HUDEP-2 (cell line): ENCODE results near the gene SLC36A3.
A peak's percentile ranks its signal among the peaks of the same experiment; 100 is the strongest.
"Not testable (repeated sequence)": the region's sequence is repeated elsewhere in the genome, so short reads cannot be mapped to it uniquely, and the experiment has no call there.

Experiments used
- DNase-seq, 76 experiments: peaks; one replicate each; lab custom pipeline; 2025; ENCODE audit not compliant: unreplicated experiment in 76 of 76; lab: John Stamatoyannopoulos, UW

Gene SLC36A3

DNA sequence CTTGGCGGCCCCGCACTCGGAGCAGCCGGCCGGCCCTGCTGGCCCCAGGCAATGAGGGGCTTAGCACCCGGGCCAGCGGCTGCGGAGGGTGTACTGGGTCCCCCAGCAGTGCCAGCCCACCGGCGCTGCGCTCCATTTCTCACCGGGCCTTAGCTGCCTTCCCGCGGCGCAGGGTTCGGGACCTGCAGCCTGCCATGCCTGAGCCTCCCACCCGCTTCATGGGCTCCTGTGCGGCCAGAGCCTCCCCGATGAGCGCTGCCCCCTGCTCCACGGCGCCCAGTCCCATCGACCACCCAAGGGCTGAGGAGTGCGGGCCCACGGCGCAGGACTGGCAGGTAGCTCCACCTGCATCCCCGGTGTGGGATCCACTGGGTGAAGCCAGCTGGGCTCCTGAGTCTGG, 5.7 kb upstream of the SLC36A3 start:
- not testable (repeated sequence) for DNase-seq

DNA sequence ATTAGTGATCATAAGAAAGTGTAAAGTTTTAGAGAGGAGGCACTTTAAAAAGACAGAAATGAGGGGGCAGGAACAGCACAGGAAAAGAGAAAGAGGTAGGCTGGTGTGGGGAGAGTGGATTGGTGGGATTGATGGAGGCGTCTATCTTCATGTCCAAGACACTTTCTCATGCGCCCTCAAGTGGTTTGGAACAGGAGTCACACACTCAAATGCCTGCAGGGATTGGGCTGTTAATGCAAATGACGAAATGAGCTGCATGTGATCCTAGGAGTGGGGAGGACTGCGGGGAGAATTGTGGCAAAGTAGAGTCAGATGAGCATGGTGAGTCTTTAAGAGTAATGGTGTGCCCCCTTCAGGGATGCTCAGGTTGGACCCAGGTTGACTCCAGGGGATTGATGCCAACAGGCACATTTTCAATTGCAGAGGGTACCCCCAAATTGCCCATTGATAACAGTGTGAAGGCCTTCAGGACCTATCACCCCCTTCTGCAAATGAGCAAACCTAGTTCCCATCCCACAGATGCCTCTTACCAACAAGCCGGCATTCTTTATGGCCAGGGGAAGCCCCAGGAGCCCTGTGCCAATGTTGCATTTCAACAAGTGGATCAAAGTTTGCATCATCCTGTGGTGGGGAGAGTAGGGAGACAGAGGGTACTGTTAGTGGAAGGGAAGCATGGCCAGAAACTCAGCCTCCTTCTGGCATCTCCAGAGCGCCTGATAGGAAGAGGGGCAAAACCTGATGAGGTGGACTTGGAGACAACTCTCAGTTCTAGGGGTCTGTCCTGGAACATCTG, 5.3 kb downstream of the SLC36A3 start:
- peak in 14 of 76 experiments; percentile 1 to 38 (median 12) for DNase-seq

DNA sequence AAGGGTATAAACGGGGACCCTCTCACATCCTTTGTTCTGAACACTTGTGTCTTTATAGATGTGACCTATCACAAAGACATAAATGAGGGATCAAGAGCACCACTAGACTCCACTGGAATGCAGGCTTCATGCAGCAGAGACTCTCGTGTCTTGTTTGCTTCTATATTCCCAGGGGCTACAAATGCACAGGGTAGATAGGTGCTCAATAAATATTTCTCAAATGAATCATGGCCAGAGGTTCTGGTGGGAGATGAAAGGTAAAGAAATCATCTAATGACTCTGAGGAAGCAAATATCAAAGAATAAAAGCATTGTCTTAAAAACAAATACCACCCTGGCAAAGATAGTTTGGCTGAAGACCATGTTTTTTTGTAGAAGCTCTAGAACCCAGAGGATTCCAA, 6.6 kb downstream of the SLC36A3 start:
- DNase-seq, result no peak

DNA sequence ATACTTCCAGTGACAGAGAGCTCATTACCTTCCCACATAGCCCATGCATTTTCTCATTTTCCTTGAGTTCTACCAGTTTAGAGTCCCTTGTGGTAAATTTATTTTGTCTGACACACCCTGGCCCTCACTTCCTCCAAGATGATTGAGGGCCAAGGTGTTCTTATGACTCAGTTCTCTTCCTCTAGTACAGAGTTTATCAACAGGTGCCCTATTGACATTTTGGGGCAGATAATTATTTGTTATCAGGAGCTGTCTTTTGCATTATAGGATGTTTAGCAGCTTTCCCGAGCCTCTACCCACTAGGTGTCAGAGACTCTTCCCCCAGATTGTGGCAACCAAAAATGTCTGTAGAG, 7.1 kb downstream of the SLC36A3 start:
- no peak for DNase-seq

DNA sequence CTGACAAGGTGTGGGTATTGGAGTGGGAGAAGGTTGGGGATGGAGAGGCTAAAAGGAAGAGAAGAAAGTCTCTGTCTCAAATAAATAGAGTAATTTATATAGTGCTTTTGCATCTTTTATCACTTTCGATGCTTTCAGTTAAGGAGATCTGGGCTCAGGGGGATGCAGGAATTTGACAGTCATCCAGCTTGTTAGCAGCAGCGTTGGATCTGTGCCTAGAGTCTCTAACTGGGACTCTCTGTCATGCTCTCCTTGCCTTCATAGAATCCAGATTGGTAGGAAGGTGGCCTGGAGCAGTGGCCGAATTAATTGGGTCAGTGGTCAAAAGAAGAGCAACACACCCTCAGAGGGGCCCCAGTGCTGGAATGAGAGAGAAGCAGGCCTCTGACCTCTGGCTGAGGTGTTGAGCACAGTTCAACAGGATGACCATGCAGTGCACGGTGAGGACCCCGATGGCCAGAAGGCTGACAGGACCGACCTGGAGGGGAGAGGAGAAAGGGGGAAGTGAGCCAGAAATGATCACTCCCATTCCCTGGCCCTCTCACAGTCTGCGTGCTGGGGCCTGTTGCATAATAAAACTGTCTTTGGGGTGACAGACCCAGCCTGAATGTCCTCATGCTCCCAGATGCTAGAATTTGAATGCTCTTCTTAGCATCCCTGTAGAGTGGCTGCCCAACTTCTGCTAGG, 7.6 kb downstream of the SLC36A3 start:
- DNase-seq, result no peak

DNA sequence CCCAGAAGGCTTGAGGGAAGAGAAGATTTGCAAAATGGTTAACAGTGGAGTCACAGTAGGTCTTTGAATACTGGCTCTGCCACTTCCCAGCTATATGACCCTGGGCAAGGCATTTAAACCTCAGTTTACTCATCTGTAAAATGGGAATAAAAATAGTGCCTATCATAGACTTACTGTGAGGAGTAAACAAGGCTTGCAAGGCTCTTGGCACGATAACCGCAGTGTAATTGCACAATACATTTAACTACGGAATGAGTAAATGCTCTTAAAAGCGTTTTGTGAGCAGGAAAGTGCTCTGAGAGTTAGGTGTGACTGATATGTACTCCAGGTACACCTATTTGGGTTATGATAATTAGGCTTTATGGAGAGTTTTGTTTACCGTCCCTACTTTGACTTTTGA, 8.4 kb downstream of the SLC36A3 start:
- no peak for DNase-seq

DNA sequence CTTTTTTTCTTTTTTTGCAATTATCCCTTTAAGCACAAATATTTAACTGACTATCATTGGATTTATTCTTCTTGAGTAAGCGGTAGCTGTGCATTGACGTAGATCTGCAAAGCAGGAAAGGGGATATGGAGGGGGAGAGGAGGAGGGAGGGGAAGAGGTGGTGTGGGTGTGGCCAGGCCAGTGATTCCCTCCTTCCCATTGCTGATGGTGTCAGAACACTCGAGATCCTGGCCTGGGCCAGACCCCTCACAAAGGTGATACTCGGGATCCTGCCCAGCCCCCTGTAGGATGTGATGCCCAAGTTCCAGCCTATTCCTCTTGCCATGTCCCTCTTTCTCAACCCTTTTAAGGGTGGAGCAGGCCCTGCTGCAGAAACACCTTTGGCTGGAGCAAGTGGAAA, 9.9 kb downstream of the SLC36A3 start:
- DNase-seq, result no peak

DNA sequence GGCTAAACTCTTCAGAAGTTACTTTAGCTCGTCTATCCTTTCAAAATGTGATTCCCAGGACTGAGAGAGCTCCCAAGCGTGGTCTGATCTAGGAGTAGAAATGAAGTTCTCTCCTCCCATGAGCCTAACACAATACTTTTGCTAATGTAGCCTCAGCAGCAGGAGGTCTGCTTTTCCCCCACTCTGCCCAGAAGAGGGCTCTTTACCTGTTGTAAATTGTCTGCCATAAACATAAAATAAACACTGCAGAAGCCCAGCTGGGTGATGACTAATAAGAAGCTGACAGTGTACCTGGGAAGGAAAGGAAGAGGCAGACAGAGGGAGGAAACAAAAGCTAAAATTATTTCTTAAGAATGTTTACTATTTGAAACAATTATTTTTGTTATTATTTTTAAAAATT, 15.4 kb downstream of the SLC36A3 start:
- peak in 2 of 76 experiments; percentile 6 to 15 for DNase-seq

DNA sequence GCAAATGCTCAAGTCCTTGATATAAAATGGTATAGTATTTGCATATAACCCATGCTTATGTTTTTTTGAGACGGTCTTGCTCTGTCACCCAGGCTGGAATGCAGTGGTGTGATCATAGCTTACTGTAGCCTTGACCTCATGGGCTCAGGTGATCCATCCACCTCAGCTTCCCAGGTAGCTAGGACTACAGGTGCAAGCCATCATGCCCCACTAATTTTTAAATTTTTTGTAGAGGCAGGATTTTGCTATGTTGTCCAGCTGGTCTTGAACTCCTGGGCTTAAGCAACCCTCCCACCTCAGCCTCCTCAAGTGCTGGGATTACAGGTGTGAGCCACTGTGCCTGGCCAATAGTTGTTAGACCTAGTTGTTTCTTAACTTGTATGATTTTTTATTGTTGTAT, 17.3 kb downstream of the SLC36A3 start:
- no peak for DNase-seq

DNA sequence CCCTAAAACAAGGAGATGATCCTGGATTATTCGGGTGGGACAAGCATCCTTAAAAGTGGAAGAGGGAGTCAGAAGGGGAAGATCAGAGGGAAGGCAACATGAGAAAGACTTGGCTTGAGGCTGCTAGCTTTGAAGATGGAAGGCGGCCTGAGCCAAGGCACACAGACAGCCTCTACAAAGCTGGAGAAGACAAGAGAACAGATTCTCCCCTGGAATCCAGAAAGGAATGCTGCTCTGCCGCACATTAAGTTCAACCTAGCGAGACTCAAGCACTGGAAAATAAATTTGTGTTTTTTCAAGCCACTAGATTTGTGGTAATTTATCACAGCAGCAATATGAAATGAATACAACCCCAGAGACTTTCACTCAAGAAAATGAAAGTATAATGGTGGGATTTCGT, 17.9 kb downstream of the SLC36A3 start:
- DNase-seq, result no peak

DNA sequence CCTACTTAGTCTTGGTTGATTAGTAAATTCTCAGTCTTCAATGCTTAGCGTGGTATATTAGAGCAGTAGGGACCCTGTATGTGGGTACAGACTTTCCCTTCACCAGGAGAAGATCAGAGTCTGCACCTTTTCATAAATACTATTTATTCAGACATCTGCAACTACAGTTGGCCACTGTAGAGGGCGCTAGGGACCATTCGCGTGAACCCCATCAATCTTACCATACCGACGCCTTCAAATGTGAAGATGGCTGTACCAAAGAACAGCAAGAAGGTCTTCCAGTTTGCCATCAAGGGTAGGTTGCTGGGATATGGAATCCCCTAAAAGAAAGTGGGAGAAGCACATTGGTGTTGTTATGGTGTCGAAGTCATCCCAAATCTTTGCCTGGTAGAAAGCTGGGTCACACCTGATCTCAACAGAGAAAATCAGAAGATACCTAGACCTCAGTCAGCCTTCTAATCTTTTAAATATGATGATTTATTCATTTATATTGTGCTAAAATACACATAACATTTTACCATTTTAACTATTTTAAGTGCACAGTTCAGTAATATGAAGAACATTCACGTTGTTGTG, 19.1 kb downstream of the SLC36A3 start:
- DNase-seq, result peak in 6 of 76 experiments; percentile 2 to 32 (median 10)

DNA sequence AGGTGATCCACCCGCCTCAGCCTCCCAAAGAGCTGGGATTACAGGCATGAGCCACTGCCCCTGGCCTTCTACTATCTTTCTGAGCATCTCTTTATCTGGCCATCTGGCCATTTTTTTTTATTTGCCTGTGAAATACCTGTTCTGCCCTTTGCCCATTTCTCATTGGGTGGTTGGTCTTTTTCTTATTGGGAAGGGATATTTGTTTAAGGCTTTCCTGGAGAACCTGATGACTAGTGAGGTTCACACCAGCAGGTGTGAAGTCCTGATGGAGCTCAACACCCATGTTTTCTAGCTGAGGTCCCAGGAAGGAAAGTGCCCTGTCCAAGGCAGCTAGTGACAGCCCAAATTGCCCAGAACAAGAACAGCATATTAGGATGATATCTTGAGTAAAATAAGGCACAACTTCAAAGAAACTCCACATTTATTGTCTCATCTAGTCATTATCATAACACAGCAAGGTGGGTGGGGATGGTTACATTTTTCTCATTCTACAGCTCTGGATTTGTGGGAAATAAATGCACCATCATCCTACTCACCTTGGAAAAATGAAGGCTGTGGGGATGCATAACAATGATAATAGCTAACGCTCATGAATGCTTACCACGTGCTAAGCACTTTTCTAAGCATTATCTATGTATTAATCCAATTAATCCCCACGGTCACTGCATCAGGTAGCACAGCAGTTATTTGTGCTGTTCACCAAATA, 20.3 kb downstream of the SLC36A3 start:
- DNase-seq, result no peak

DNA sequence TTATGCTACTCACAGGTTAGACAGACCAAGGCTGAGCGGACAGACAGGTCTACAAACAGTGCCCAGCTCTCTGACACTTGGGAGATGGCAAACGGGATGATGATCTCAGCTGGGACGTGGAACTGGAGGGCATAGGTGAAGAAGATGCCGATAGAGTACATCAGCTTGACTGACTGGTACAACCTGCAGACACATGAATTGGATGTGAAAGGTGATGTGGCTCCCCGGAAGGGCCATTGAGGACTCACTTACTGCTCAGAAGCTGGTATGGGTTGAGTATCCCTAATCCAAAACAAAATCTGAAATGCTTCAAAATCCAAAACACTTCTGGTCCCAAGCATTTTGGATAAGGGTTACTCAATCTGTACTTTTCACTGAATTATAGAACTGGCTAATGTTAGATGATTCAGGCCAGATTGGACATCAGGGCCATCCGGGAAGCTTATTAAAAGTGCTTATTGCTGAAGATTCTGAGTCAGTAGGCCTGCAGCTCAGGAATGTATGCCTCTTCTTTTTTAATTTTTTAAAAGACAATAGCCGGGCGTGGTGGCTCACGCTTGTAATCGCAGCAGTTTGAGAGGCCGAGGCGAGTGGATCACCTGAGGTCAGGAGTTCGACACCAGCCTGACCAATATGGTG, 22.4 kb downstream of the SLC36A3 start:
- no peak for DNase-seq

DNA sequence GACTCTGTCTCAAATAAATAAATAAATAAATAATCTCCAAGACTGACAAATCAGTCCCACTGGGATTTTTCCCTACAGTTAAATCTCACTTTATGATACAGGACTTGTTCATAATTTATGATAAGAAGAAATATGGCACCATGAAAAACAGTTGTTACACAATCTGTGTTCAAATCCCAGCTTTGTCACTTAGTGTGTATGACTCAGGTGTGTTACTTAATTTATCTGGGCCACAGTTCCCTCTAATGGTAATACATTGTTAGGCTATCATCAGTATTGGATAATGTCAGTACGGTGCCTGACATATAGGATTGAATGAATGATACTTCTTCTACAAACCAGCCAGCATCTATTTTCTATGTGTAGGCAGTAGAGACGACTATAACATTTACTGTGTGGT, 23.1 kb downstream of the SLC36A3 start:
- no peak for DNase-seq

DNA sequence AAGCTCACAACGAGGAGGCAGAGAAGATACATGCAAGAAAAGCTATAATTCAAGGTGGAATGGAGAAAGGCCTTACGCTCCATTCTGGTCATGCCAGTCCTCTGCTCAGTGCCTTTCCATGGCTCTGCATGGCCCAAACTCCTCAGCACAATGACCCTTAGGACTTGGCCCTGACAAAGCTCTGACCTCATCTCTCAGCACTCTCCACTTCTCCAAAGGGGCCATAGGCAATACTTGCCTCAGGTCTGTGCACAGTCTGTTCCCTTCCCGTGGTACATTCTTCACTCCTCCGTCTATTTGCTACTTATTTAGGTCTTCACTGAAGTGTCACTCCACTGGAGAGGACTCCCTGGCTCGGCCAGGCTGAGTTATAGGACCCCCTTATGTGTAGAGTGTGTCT, 24.7 kb downstream of the SLC36A3 start:
- no peak for DNase-seq

DNA sequence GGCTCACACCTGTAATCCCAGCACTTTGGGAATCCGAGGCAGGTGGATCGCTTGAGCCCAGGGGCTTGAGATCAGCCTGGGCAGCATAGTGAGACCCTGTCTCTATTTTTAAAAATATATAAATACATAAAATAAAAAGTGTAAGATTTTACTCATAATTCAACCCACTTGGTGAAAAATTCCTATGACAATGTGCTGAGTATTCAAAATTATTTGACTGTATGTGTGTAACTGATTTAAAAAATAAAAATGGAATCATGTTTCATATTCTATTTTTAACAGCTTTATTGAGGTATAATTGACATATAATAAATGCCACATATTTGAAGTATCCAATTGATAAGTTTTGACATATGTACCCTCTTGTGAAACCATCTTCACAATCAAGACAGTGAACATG, 27.8 kb downstream of the SLC36A3 start:
- no peak for DNase-seq

DNA sequence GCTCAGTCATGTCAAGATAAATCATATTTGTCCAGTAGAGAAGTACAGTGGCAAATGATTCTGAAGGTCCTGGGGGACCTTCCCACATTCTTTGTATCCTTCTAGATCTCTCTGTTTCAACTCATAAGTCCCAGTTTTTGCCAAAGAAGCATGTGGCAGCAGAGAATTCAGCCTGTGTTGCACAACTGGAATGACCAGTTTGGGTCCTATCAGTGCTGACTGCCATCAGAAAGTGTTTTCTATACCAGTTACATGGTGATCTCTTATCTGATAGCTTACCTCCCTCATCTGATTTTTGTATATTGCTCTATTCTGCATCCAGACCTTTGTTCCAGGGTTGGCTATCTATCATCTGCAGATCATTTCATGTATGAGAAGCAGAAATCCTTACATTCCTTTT, 28.9 kb downstream of the SLC36A3 start:
- no peak for DNase-seq

DNA sequence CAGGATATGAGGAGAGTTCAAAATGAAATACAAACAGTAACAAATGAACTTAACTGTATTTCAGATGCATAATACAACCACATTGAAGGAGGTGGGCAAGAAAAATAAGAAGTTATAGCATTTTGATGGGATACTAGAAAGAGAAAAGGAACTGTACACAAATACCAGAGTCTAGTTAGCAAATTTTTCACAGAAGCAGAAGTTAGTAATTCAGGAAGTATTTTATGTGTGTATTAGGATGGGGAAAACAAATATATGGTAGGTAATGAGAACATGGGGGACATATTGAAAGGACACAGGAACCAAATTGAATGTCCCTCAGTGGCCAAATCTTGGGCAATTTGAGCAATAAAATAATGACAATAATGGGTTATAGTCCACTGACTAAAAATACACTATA, 32.2 kb downstream of the SLC36A3 start:
- no peak for DNase-seq

DNA sequence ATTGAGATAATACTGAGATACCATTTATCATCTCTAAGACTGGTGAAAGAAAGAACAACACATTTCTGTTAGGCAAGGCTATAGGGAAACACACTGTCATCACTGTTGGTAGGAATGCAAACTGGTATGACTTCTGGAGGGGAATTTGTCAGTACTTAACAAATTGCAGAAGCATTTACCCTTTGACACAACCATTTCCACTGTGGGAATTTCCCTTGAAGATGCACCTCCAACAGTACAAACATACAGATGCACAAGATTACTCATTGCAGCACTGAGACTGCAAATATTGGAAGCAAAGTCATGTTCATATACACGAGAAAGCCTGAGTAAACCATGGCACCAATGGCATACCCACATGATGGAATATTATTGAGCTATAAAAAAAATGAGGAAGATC, 33.0 kb downstream of the SLC36A3 start:
- DNase-seq, result no peak

DNA sequence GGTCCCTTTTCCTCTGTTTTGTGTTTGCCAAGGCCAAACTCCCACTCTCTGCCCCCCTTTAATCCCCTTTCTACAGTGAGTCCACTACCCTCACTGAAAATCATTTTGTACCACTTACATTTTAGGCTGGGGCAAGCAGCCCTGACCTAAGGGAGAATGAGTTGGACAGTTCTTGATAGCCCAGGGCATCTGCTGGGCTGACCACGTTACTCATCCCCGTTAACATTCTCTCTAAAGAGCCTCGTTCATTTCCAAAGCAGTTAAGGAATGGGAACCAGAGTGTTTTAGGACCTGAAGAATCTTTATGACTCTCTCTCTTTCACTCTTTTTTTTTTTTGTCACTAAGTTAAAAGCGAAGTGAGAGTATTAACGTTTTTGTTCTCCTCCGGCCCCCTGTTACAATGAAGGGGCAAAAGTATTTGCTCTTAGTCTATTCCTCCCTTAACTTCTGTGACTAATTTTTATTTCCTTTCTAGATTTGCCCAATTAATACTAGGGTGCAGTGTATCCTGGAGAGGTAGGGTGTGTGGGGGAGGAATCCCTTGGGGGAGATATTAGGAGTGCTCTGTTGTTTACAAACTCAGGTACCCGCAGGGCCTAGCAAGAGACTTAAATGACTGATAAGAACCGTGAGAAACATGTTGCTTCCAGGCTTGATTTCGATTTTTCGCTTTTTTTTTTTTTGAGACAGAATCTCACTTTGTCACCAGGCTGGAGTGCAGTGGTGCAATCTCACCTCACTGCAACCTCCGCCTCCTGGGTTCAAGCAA, 35.9 kb downstream of the SLC36A3 start:
- no peak for DNase-seq
